PC-3 (cell line): Measurements from ENCODE around the gene COL6A6.

Experiments
- EZH2 ChIP-seq: fragments of 300-600 bp; sonication (generic); IDR thresholded peaks from one replicate; pipeline ENCODE4 v1.6.1; 2017; ENCODE audit warnings: antibody characterized with exemption, mild to moderate bottlenecking, low read length; ENCODE audit not compliant: unreplicated experiment
- EZH2phosphoT487 ChIP-seq: fragments of 300-600 bp; sonication (generic); IDR thresholded peaks from 2 replicates; pipeline ENCODE4 v1.6.1; 2018; ENCODE audit warnings: mild to moderate bottlenecking, antibody characterized with exemption, low read length, borderline replicate concordance
- TF ChIP-seq, protein P1 (sequence below): fragments of 300-600 bp; sonication (generic); conservative IDR thresholded peaks from 2 replicates; pipeline ENCODE4 v1.5.1; 2017; ENCODE audit warnings: antibody characterized with exemption, low read depth, mild to moderate bottlenecking, low read length

DNA sequence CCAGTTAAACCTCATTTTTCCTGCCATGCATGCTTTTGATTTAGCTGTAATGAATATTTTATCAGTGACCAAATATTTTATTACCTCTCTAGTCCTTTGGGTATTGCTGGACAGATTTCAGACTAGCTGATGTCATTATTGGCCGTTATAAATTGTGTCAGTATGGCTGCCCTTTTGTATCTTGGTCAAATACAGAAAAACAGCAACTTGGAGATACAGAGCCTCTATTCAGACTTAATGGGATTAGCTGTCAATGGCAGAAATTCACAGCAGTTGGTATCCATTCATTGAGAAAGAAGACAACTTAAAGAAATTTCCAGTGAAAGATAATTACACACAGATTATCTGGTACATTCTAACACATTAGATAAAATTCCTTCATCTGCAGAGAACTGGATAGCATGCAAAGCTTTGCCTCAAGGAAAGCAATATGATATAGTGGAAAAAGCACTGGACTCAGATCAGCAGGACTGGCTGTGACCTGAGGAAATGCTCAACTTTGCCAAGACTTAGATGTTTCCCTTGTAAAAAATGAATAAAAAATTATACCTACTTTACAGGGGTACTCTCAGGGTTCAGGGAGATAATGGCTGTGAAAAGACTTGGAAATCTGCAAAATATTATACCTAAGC lies 20.8 kb downstream of the COL6A6 start:
- TF ChIP-seq, protein P1, sequence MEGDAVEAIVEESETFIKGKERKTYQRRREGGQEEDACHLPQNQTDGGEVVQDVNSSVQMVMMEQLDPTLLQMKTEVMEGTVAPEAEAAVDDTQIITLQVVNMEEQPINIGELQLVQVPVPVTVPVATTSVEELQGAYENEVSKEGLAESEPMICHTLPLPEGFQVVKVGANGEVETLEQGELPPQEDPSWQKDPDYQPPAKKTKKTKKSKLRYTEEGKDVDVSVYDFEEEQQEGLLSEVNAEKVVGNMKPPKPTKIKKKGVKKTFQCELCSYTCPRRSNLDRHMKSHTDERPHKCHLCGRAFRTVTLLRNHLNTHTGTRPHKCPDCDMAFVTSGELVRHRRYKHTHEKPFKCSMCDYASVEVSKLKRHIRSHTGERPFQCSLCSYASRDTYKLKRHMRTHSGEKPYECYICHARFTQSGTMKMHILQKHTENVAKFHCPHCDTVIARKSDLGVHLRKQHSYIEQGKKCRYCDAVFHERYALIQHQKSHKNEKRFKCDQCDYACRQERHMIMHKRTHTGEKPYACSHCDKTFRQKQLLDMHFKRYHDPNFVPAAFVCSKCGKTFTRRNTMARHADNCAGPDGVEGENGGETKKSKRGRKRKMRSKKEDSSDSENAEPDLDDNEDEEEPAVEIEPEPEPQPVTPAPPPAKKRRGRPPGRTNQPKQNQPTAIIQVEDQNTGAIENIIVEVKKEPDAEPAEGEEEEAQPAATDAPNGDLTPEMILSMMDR, result no peak
- TF ChIP-seq EZH2 (no peak), EZH2phosphoT487 (no peak)
